GM19099 (cell line): ENCODE data around the gene RIPOR3.

Source experiments
- POLR2A ChIP-seq: IDR thresholded peaks from 3 replicates; pipeline ENCODE4 v1.6.1; 2011; ENCODE audit warnings: low read depth; ENCODE audit not compliant: insufficient read length; ENCODE audit errors: extremely low read depth

RIPOR3 gene

DNA sequence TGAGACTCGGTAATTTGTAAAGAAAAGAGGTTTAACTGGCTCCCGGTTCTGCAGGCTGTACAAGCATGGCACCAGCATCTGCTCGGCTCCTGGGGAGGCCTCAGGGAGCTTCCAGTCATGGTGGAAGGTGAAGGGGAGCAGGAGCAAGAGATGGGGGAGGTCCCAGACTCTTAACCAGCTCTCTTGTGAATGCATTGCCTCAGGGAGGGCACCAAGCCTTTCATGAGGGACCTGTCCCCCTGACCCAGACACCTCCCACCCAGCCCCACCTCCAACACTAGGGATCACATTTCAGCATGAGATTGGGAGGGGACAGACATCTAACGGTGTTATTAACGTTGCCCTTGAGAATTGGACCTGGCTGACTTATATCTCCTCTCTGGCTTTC lies 112.6 kb downstream of the RIPOR3 start:
- no peak for TF ChIP-seq POLR2A

DNA sequence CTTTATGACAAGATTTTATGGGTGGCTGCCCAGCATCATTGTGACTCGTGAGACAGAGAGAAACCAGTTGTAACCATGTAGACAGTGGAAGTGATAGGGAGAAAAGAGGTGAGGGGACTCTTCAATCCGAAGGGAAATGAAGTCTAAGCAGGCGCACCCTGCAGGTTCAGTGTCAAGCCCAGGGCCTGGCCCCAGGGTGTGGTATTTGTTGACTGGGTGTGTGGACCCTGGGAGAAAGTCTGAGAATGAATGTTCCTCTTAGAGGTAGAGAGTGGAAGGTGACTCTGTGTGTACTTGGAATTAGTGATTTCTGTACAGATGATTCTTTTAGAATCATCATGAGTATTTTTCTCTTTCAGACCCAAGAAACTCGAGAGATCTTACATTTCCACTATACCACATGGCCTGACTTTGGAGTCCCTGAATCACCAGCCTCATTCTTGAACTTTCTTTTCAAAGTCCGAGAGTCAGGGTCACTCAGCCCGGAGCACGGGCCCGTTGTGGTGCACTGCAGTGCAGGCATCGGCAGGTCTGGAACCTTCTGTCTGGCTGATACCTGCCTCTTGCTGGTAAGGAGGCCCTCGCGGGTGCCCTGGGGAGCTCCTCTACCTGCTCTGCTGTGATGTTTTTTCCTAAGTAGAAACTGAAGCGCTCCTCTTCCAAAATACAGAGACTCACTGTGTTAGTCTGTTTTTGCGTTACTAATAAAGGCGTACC lies 113.1 kb downstream of the RIPOR3 start:
- no peak for TF ChIP-seq POLR2A

DNA sequence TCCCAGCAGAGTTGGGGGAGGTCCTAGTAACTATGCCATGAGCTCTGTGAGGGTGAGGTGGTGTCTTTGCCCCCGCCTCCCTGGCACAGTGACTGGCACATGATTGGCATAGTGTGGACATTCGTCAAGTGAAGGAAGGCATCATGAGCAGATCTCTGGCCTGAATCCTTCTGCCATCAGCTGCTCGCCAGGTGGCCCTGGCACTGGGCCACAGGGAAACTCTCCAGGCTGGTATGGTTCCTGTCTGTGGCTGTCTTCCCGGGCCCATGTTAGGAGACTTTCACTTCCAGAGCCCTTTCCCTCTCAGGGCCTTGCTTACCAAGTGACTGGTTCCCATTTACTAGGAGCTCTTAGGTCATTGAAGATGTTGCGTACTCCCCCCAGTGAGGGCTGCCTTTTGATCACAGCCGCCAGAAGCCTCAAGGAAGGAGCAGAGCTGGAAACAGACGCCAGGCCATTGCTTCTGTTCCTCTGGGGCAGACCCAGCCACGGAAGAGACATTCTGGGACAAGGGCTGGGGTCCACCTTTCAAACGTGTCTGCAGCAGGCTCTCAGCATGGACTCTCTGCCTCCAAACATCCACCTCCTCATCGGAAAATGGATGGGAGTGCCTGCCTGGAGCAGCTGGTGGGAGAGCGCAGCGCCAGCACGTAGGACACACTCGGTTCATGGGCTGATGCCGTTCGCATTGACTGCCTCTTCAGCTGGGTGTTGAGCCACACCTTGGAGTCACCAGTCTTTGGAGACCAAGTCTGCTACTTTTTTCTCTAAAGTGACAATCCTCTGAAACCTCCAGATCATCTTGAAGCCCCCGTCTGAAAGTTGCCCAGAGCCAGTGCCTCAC lies 113.9 kb downstream of the RIPOR3 start:
- no peak for TF ChIP-seq POLR2A

DNA sequence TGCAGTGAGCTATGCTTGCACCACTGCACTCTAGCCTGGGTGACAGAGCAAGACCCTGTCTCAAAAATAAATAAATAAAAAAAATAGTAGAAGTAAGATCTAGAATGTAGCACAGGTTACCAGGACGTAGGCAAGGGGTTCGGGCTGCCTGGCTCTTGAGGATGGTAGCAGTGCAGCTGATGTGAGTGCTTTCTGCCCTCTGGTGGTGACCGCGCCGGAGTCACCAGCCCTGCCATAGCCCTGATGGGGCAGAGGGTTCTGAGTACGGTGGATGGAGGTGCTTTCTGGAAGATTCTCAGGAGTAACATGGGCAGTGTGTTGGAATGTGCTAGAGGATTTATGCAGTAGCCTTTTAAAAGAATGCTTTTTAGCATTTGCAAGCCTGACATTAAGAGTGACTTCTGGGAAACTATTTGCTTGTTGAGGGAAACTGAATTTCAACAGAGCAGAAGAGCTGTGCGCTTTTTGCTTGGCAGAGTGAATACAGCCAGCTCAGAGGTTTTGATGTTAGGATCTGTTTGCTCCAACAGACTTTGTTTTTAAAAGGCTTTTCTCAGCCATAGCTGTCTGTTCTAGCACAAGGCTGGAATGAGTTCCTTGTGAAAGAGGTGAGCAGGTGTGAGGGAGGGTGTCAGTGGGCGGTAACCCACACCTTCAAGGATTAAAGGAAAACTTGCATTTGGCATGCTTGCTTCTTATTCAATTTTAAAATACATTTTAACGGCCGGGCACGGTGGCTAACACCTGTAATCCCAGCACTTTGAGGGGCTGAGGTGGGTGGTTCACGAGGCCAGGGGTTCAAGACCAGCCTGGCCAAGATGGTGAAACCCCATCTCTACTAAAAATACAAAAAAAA lies 115.2 kb downstream of the RIPOR3 start:
- TF ChIP-seq POLR2A = no peak

DNA sequence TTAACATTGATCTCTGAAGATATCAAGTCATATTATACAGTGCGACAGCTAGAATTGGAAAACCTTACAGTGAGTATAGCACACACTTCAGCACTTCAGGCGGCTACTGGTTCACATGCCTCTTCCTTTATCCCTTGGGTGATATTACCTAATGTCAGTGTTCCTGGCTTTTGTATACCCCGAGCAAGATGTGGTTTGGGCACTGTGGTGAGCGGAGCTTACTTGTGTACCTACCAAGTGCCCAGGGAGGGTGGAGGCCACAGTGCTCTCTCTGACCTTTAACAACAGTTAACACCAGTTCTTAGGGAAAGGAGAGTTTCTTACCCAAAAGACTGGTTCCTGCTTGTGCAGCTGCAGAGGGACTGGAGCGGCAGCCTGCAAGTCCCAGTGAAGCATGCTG lies 116.8 kb downstream of the RIPOR3 start:
- TF ChIP-seq POLR2A = no peak

DNA sequence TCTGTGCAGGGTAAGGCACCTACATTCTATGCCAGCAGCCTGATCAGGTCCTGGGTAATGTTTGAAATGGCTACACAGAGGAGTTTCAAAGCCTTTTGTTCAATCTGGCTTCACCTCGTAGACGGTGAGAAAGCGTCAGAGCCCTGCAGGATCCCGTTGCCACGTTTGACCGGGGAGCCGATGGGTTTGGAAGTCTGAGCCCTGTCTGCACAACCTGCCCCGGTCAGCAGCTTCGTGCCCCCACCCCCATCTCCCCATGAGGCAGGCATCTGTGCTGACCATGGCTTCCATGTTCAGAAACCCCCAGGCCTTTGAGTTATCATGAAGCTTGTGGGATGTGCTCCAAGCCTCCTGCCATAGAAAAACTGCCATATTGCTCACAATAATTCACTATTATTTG lies 117.2 kb downstream of the RIPOR3 start:
- no peak for TF ChIP-seq POLR2A

DNA sequence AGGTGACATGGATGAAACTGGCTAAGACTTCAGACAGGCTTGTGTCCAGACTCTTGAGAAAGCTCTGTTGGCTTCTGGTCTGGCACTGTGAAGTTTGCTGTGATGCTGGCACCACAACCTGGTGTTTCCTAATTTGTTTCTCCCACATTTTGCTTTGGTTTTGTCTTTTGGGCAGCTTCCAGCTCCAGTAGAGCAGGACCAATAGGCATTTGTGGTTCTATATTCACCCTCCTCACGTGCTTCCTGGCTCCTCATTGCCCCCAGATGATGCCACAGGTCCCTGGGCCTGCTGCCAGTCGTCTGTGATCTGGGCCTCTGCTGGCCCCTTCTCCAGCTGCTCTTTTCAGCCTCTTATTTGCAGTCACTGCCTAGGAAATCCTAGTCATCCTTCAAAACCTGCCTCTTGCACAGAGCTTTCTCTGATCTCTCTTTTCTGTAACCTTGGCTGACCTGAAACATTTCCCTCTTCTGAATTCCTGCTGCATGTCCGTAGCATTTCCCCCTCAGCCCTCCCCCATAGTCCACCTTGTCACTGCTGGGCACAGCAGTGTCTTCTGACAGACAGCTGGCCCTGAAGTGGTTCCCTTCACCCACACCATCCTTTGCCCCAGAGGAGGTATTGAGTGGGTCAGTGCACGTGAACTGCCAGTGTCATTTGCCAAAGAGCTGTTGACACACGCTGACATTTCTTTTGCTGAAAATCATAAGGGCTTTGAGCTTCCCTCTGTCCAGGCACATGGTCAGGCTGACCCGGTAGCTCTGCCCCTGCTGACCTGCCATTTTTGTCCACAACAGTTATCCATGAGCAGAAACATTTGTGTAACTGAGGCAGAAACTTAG lies 118.2 kb downstream of the RIPOR3 start:
- TF ChIP-seq POLR2A = no peak

DNA sequence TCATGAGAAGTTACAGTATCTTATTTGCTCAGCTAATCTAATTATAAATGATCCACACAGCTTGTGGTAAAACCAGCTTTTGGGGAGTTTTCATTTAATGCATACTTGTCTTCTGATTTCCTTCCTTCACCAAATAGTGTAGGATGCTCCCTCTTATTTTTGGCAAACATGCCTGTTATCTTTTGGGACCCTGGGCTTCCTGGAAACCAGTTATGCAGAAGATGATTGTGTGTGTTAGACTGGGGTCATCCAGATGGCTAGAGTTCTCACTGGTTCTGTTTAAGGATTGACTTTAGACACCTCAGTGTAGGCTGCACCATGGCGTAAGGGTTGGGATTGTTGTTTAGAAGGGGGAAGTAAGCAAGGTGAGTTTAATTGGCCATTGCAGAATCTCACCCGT lies 119.9 kb downstream of the RIPOR3 start:
- no peak for TF ChIP-seq POLR2A

DNA sequence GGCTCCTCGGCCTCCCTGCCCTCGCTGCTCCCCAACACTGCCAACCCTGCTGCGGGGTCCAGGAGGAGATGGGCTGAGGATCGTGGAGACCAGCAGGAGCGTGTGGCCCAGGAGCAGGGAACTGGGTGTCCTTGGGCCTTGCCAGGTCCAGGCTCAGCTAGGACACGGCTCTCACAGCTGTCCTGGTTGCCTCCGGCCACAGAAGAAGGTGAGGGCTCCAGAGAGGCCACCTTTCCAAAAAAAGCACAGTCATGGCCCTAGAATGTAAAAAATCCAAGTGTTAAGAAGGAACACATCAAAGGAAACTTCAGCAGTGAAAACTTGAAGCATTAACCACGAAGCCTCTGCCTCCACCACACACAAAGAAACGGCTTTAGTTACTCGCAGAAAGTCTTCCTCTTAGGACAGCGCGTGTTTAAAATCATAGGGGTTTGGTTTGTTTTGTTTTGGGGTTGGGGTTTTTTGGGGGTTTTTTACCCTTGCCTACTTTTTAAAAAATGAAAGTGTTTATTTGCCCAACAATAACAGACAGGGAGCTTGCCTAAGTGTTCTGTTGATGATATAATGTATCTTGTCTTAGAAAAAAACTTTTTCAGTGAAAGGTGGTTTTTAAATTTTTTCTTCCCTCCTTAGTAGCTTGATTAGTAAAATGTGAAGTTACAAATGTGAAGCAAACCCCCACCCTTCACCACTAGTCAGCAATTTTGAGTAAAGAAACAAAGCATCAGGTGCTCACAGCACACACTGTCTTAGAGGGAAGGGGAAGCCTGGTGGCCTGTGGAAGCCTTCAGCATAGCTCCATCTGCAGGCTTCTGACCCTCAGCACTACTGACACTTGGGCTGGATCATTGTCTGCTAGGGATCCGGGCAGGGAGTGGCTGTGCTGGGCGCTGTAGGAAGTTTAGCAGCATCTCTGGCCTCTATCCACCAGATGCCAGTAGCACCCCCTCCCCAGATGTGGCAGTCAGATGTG lies 121.2 kb downstream of the RIPOR3 start:
- no peak for TF ChIP-seq POLR2A

DNA sequence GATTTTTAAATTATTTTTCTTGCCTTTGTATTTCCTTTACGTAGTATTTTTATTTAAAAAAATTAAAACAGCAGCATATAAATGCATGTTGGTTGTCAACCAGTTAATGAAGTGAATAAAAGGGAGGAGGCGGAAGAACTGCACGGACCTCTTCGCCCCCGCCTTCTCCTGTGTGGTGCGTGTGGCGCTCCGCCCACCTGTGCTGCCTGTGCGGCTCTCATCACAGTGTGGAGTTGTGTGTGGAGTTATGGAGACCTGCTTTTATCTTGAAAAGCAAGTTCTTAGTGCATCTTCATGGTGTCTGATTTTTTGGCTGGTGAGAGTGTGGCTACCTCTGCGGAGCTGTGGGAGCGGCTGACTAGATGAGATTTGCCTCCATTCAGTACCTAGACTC lies 122.8 kb downstream of the RIPOR3 start:
- no peak for TF ChIP-seq POLR2A

DNA sequence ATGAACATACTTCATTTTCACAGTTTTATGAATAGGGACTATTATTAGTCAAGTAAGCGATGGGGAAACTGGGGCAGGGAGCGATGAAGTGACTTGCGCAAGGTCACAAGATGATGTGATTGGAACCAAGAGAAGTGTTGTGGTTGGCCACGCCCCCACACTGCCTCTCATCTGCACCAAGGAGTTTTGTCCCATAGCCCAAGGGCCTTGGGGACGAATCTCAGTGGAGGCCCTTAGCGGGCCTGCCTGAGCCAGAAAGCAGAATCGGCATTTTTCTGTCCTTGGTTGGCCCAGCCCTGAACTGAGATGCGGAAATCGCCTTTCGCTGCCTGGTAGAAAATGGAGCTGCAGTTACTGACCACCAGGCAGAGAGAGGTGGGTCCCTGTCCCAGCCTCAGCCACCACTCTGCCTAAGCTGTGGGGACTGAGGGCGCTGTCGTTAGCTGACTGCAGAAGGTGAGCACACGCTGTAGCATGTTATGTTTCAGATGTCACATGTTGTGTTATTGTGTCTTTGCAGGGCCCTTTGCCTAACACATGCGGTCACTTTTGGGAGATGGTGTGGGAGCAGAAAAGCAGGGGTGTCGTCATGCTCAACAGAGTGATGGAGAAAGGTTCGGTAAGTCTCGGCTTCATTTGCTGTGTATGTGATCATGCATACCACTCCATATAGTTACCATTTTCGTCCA lies 123.3 kb downstream of the RIPOR3 start:
- no peak for TF ChIP-seq POLR2A

DNA sequence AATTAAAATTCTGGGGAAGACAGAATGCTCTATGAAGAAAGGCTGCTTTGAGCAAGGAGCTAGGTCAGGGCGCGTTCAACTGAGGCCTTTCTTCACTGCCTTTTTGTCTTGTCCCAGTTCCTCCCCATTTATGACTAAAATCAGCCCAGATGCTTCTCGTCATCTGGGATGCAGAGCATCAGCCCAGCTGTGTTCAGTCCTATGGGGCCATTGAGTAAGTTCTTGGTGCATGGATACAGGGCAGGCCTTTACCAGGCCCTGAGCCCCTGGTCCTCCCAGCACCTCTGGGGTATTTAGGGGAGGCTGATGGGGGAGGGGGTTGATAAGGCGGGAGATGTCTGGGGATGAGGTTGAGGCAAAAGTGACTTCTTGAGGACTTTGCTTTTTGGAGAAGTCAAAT lies 125.5 kb downstream of the RIPOR3 start:
- no peak for TF ChIP-seq POLR2A

DNA sequence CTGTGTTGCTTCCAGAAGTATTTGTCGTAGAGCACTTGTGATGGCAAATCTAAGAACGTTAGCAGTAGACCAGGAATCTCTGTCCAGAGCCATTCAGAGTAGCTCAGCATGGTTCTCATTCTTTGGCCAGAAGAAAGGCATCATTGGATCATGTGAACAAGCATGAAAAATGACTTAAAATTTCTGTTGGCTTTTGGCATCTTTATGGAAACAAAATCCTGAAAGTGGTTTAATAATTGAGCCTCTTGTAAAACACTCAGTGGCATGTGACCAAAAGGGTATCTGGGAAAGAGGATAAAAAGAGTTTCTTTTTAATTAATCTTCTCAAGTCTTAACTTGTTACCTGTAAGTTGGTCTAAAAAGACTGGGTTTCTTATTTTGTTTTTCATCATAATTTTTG lies 126.0 kb downstream of the RIPOR3 start:
- TF ChIP-seq POLR2A = no peak
